Measurements from ENCODE around the gene ADD2. TPM values are rescaled to one million over a fixed set of nuclear protein-coding genes. Genes with fewer than 3 reads are reported as not detected.

Gene ADD2
- total and polyA plus RNA-seq, 4 donors: 0.08 to 156 (median 0.16) TPM; not detected in 1

DNA sequence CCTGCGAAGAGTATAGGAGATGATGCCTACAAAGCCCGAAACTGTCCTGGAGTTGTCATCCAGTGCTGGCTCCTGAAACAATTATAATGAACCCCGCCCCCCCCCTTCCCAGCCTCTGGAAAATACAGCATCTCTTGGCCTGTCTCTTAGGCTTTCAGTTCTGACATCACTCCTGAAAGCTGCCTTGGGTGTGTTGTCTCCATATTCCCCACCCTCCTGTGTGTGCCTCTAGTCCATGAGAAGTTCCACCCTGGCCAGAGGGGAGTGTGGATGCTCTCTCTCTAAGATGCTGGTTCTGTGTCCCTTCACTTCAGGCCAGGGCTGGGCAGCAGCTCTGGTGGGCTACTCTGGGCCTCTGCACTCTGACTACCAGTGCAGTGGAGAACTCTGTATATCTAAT is 155.4 kb downstream of the ADD2 start:
- Histone ChIP-seq H3K4me1 (ENCODE audit: control insufficient read depth in 4 of 4, insufficient read depth in 4 of 4, low read length in 3 of 4) (no peaks in the 10 kb centered on the region), H3K27me3 (ENCODE audit: control insufficient read depth in 4 of 4, insufficient read depth in 4 of 4, low read length in 3 of 4) (no peaks in the 10 kb centered on the region), H3K4me3 (ENCODE audit: low read depth in 1 of 3, low read length in 3 of 3) (no peak overlapping the region), H3K9me3 (ENCODE audit: control insufficient read depth in 4 of 4, low read length in 3 of 4) (no peaks in the 10 kb centered on the region), H3K9ac (ENCODE audit: low read depth in 1 of 2, low read length in 2 of 2) (no peak overlapping the region), H3K27ac (ENCODE audit: low read depth in 1 of 2, low read length in 2 of 2) (no peak overlapping the region), H3K36me3 (ENCODE audit: control insufficient read depth in 4 of 4, insufficient read depth in 3 of 4, low read depth in 1 of 4, low read length in 3 of 4) (no peaks in the 10 kb centered on the region)
- DNase-seq (ENCODE audit: low spot score): no peak
- TF ChIP-seq HNF4G (IDR thresholded peaks at IDR 0.05) (no peak), TAF1 (conservative IDR thresholded peaks at IDR 0.05) (no peak), EGR1 (IDR thresholded peaks at IDR 0.05; ENCODE audit: low read depth in 2 of 2) (no peak), HNF4A (conservative IDR thresholded peaks at IDR 0.05) (no peak), RXRA (IDR thresholded peaks at IDR 0.05) (no peak), YY1 (IDR thresholded peaks at IDR 0.05) (no peak), RAD21 (IDR thresholded peaks at IDR 0.05) (no peak), SP1 (IDR thresholded peaks at IDR 0.05) (no peak), NR2F2 (IDR thresholded peaks at IDR 0.05) (no peak), FOXA1 (IDR thresholded peaks at IDR 0.05) (no peak), GABPA (IDR thresholded peaks at IDR 0.05 in 1 of 2, conservative IDR thresholded peaks at IDR 0.05 in 1 of 2) (no peak)
- TF ChIP-seq, protein P1, sequence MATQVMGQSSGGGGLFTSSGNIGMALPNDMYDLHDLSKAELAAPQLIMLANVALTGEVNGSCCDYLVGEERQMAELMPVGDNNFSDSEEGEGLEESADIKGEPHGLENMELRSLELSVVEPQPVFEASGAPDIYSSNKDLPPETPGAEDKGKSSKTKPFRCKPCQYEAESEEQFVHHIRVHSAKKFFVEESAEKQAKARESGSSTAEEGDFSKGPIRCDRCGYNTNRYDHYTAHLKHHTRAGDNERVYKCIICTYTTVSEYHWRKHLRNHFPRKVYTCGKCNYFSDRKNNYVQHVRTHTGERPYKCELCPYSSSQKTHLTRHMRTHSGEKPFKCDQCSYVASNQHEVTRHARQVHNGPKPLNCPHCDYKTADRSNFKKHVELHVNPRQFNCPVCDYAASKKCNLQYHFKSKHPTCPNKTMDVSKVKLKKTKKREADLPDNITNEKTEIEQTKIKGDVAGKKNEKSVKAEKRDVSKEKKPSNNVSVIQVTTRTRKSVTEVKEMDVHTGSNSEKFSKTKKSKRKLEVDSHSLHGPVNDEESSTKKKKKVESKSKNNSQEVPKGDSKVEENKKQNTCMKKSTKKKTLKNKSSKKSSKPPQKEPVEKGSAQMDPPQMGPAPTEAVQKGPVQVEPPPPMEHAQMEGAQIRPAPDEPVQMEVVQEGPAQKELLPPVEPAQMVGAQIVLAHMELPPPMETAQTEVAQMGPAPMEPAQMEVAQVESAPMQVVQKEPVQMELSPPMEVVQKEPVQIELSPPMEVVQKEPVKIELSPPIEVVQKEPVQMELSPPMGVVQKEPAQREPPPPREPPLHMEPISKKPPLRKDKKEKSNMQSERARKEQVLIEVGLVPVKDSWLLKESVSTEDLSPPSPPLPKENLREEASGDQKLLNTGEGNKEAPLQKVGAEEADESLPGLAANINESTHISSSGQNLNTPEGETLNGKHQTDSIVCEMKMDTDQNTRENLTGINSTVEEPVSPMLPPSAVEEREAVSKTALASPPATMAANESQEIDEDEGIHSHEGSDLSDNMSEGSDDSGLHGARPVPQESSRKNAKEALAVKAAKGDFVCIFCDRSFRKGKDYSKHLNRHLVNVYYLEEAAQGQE (IDR thresholded peaks at IDR 0.05): no peak
- TF ChIP-seq, protein P2, sequence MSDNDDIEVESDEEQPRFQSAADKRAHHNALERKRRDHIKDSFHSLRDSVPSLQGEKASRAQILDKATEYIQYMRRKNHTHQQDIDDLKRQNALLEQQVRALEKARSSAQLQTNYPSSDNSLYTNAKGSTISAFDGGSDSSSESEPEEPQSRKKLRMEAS (IDR thresholded peaks at IDR 0.05): no peak
- TF ChIP-seq, protein P3, sequence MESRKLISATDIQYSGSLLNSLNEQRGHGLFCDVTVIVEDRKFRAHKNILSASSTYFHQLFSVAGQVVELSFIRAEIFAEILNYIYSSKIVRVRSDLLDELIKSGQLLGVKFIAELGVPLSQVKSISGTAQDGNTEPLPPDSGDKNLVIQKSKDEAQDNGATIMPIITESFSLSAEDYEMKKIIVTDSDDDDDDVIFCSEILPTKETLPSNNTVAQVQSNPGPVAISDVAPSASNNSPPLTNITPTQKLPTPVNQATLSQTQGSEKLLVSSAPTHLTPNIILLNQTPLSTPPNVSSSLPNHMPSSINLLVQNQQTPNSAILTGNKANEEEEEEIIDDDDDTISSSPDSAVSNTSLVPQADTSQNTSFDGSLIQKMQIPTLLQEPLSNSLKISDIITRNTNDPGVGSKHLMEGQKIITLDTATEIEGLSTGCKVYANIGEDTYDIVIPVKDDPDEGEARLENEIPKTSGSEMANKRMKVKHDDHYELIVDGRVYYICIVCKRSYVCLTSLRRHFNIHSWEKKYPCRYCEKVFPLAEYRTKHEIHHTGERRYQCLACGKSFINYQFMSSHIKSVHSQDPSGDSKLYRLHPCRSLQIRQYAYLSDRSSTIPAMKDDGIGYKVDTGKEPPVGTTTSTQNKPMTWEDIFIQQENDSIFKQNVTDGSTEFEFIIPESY (IDR thresholded peaks at IDR 0.05): no peak
- TF ChIP-seq, protein P4, sequence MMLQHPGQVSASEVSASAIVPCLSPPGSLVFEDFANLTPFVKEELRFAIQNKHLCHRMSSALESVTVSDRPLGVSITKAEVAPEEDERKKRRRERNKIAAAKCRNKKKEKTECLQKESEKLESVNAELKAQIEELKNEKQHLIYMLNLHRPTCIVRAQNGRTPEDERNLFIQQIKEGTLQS (IDR thresholded peaks at IDR 0.05): no peak
- TF ChIP-seq, protein P5, sequence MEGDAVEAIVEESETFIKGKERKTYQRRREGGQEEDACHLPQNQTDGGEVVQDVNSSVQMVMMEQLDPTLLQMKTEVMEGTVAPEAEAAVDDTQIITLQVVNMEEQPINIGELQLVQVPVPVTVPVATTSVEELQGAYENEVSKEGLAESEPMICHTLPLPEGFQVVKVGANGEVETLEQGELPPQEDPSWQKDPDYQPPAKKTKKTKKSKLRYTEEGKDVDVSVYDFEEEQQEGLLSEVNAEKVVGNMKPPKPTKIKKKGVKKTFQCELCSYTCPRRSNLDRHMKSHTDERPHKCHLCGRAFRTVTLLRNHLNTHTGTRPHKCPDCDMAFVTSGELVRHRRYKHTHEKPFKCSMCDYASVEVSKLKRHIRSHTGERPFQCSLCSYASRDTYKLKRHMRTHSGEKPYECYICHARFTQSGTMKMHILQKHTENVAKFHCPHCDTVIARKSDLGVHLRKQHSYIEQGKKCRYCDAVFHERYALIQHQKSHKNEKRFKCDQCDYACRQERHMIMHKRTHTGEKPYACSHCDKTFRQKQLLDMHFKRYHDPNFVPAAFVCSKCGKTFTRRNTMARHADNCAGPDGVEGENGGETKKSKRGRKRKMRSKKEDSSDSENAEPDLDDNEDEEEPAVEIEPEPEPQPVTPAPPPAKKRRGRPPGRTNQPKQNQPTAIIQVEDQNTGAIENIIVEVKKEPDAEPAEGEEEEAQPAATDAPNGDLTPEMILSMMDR (IDR thresholded peaks at IDR 0.05; ENCODE audit: low read depth, low read length, missing input control): no peak
- WGBS: 94% methylated on average over 3 of the region's 3 CpGs

DNA sequence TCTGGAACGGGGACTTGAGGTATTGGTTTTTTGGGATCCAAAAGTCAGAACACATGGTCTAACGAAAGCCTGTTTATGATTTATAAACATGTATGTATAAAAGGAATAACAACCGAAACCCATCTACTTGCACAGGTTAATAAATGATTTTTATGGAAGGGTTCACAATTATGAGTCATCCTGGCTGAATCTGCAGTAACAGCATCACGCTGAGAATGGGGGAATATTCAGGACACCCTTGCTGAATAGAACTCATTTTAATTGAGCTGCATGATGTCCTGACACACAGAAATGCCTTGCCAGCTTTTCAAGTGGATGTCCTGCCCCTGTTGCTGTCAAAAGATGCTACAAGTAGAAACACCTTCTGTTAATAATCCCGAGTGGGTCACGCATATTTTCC is 159.6 kb downstream of the ADD2 start:
- TF ChIP-seq, protein P3 (IDR thresholded peaks at IDR 0.05): no peak
- TF ChIP-seq FOXA1 (IDR thresholded peaks at IDR 0.05): no peak
- TF ChIP-seq SP1 (IDR thresholded peaks at IDR 0.05): no peak
- no peak for TF ChIP-seq RXRA (IDR thresholded peaks at IDR 0.05)
- TF ChIP-seq JUND (IDR thresholded peaks at IDR 0.05): no peak
- no peak for TF ChIP-seq EGR1 (IDR thresholded peaks at IDR 0.05; ENCODE audit: low read depth in 2 of 2)
- TF ChIP-seq YY1 (IDR thresholded peaks at IDR 0.05): no peak
- H3K9me3 ChIP-seq (ENCODE audit: control insufficient read depth in 4 of 4, low read length in 3 of 4): no peaks in the 10 kb centered on the region
- no peak overlapping the region for H3K4me3 ChIP-seq (ENCODE audit: low read depth in 1 of 3, low read length in 3 of 3)
- H3K9ac ChIP-seq (ENCODE audit: low read depth in 1 of 2, low read length in 2 of 2): no peak overlapping the region
- H3K27ac ChIP-seq (ENCODE audit: low read depth in 1 of 2, low read length in 2 of 2): no peak overlapping the region
- 77% methylated on average over 6 of the region's 6 CpGs for WGBS
- no peaks in the 10 kb centered on the region for H3K4me1 ChIP-seq (ENCODE audit: control insufficient read depth in 4 of 4, insufficient read depth in 4 of 4, low read length in 3 of 4)
- no peaks in the 10 kb centered on the region for H3K36me3 ChIP-seq (ENCODE audit: control insufficient read depth in 4 of 4, insufficient read depth in 3 of 4, low read depth in 1 of 4, low read length in 3 of 4)
- DNase-seq (ENCODE audit: low spot score): no peak
- H3K27me3 ChIP-seq (ENCODE audit: control insufficient read depth in 4 of 4, insufficient read depth in 4 of 4, low read length in 3 of 4): peaks cover 0 to 3% (median 0%) of the 10 kb centered on the region in 4 donors

Data from liver (tissue), 9 donors.